ENCODE data around the gene LGI2.

- TF ChIP-seq CTCF (IDR thresholded peaks at IDR 0.05) (no peak), POLR2A (IDR thresholded peaks at IDR 0.05) (no peak)
Observed at GRCh38 chr4:25050370-25051078, 19.8 kb upstream of the LGI2 start.

Measured in vagina (tissue), 2 donors.